Measurements from ENCODE around the gene SLC8A2. TPM values are rescaled to one million over a fixed set of nuclear protein-coding genes. Genes with fewer than 3 reads are reported as not detected.
A peak's percentile ranks its signal among the peaks of the same experiment; 100 is the strongest.

SLC8A2 gene
- total and polyA plus RNA-seq, 10 of the 15 experiments (the other 5 are each of a cell fraction or from before 2014, with no cell fraction given) = not detected

DNA sequence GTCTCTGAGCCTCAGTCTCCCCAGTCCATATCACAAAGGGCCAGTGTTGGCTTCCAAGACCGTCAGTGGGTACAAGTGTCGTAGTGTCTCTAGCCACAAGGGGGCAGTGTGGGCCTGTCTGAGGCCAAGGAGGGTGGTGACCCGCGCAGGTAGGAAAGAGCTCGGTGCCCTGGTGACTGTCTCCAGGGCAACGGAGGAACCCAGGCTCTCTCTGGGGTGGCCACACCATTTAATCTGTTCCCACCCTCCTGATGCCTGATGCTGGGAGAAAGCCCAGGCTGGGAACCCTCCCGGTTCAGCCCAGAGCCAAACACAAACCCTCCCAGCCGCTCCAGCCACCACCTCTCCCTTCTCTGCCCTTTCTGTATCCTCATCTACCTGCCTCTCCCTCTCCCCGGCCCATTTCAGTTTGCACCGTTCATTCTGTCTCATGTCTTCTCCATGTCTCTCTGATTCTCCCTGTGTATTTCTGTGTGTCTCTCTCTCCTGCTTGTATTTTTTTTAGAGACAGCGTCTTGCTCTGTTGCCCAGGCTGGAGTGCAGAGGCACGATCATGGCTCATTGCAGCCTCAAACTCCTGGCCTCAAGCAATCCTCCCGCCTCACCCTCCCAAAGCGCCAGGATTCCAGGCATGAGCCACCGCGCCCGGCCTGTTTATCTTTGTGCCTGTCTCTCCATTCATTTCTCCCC, 34.8 kb downstream of the SLC8A2 start (continued):
- TF ChIP-seq, protein P1, sequence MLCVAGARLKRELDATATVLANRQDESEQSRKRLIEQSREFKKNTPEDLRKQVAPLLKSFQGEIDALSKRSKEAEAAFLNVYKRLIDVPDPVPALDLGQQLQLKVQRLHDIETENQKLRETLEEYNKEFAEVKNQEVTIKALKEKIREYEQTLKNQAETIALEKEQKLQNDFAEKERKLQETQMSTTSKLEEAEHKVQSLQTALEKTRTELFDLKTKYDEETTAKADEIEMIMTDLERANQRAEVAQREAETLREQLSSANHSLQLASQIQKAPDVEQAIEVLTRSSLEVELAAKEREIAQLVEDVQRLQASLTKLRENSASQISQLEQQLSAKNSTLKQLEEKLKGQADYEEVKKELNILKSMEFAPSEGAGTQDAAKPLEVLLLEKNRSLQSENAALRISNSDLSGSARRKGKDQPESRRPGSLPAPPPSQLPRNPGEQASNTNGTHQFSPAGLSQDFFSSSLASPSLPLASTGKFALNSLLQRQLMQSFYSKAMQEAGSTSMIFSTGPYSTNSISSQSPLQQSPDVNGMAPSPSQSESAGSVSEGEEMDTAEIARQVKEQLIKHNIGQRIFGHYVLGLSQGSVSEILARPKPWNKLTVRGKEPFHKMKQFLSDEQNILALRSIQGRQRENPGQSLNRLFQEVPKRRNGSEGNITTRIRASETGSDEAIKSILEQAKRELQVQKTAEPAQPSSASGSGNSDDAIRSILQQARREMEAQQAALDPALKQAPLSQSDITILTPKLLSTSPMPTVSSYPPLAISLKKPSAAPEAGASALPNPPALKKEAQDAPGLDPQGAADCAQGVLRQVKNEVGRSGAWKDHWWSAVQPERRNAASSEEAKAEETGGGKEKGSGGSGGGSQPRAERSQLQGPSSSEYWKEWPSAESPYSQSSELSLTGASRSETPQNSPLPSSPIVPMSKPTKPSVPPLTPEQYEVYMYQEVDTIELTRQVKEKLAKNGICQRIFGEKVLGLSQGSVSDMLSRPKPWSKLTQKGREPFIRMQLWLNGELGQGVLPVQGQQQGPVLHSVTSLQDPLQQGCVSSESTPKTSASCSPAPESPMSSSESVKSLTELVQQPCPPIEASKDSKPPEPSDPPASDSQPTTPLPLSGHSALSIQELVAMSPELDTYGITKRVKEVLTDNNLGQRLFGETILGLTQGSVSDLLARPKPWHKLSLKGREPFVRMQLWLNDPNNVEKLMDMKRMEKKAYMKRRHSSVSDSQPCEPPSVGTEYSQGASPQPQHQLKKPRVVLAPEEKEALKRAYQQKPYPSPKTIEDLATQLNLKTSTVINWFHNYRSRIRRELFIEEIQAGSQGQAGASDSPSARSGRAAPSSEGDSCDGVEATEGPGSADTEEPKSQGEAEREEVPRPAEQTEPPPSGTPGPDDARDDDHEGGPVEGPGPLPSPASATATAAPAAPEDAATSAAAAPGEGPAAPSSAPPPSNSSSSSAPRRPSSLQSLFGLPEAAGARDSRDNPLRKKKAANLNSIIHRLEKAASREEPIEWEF (IDR thresholded peaks at IDR 0.05; ENCODE audit: insufficient replicate concordance, low read depth, low read length) = no peak
- TF ChIP-seq SIN3A (IDR thresholded peaks at IDR 0.05; ENCODE audit: low read depth, low read length) = no peak
- no peak for TF ChIP-seq NFYB (IDR thresholded peaks at IDR 0.05; ENCODE audit: insufficient read depth, low read depth, low read length)
- TF ChIP-seq POU2F2 (IDR thresholded peaks at IDR 0.05; ENCODE audit: borderline replicate concordance, low read depth, low read length) = 0 out of 3 replicates have a peak, but pooled peaks have one; percentile 19
- no peak for TF ChIP-seq BRCA1 (IDR thresholded peaks at IDR 0.05; ENCODE audit: low read depth, low read length)
- TF ChIP-seq, protein P2, sequence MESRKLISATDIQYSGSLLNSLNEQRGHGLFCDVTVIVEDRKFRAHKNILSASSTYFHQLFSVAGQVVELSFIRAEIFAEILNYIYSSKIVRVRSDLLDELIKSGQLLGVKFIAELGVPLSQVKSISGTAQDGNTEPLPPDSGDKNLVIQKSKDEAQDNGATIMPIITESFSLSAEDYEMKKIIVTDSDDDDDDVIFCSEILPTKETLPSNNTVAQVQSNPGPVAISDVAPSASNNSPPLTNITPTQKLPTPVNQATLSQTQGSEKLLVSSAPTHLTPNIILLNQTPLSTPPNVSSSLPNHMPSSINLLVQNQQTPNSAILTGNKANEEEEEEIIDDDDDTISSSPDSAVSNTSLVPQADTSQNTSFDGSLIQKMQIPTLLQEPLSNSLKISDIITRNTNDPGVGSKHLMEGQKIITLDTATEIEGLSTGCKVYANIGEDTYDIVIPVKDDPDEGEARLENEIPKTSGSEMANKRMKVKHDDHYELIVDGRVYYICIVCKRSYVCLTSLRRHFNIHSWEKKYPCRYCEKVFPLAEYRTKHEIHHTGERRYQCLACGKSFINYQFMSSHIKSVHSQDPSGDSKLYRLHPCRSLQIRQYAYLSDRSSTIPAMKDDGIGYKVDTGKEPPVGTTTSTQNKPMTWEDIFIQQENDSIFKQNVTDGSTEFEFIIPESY (IDR thresholded peaks at IDR 0.05) = no peak
- TF ChIP-seq BMI1 (IDR thresholded peaks at IDR 0.05; ENCODE audit: borderline replicate concordance) = peak; percentile 70; the same call in 1 of the 2 replicates
- TF ChIP-seq CHD1 (IDR thresholded peaks at IDR 0.05; ENCODE audit: low read depth, low read length) = no peak
- TF ChIP-seq, protein P3, sequence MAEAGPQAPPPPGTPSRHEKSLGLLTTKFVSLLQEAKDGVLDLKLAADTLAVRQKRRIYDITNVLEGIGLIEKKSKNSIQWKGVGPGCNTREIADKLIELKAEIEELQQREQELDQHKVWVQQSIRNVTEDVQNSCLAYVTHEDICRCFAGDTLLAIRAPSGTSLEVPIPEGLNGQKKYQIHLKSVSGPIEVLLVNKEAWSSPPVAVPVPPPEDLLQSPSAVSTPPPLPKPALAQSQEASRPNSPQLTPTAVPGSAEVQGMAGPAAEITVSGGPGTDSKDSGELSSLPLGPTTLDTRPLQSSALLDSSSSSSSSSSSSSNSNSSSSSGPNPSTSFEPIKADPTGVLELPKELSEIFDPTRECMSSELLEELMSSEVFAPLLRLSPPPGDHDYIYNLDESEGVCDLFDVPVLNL (IDR thresholded peaks at IDR 0.05; ENCODE audit: low read depth, low read length) = no peak
- TF ChIP-seq, protein P4, sequence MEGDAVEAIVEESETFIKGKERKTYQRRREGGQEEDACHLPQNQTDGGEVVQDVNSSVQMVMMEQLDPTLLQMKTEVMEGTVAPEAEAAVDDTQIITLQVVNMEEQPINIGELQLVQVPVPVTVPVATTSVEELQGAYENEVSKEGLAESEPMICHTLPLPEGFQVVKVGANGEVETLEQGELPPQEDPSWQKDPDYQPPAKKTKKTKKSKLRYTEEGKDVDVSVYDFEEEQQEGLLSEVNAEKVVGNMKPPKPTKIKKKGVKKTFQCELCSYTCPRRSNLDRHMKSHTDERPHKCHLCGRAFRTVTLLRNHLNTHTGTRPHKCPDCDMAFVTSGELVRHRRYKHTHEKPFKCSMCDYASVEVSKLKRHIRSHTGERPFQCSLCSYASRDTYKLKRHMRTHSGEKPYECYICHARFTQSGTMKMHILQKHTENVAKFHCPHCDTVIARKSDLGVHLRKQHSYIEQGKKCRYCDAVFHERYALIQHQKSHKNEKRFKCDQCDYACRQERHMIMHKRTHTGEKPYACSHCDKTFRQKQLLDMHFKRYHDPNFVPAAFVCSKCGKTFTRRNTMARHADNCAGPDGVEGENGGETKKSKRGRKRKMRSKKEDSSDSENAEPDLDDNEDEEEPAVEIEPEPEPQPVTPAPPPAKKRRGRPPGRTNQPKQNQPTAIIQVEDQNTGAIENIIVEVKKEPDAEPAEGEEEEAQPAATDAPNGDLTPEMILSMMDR (IDR thresholded peaks at IDR 0.05 in 2 of 3, conservative IDR thresholded peaks at IDR 0.05 in 1 of 3; ENCODE audit: control insufficient read depth in 2 of 3, extremely low read depth in 1 of 3, insufficient read depth in 1 of 3, low read depth in 3 of 3, low read length in 3 of 3) = peak; percentile 77 to 88 (median 85)
- TF ChIP-seq CHD4 (IDR thresholded peaks at IDR 0.05) = no peak
- TF ChIP-seq ZNF24 (IDR thresholded peaks at IDR 0.05) = no peak
- no peak for TF ChIP-seq POLR2AphosphoS2 (IDR thresholded peaks at IDR 0.05; ENCODE audit: low read depth, low read length)
- TF ChIP-seq, protein P5, sequence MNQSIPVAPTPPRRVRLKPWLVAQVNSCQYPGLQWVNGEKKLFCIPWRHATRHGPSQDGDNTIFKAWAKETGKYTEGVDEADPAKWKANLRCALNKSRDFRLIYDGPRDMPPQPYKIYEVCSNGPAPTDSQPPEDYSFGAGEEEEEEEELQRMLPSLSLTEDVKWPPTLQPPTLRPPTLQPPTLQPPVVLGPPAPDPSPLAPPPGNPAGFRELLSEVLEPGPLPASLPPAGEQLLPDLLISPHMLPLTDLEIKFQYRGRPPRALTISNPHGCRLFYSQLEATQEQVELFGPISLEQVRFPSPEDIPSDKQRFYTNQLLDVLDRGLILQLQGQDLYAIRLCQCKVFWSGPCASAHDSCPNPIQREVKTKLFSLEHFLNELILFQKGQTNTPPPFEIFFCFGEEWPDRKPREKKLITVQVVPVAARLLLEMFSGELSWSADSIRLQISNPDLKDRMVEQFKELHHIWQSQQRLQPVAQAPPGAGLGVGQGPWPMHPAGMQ (IDR thresholded peaks at IDR 0.05; ENCODE audit: borderline replicate concordance) = no peak
